NAMALWA (cell line): ENCODE results near the gene NOL7.
A peak's percentile ranks its signal among the peaks of the same experiment; 100 is the strongest.

Experiments
- DNase-seq: peaks from one replicate; pipeline ENCODE4 v3.0.0-alpha.2; 2015; ENCODE audit warnings: low spot score

Gene NOL7

GRCh38 chr6:13597073-13597472, 18.1 kb upstream of the NOL7 start:
- DNase-seq: no peak

GRCh38 chr6:13600036-13600435, 15.1 kb upstream of the NOL7 start:
- no peak for DNase-seq

GRCh38 chr6:13604135-13604534, 11.0 kb upstream of the NOL7 start:
- no peak for DNase-seq

- DNase-seq: no peak
Observed at GRCh38 chr6:13604546-13605416, 10.4 kb upstream of the NOL7 start.

GRCh38 chr6:13605634-13606033, 9.5 kb upstream of the NOL7 start:
- DNase-seq: no peak

- DNase-seq: no peak
Observed at GRCh38 chr6:13611715-13612114, 3.4 kb upstream of the NOL7 start.

- DNase-seq: no peak
Observed at GRCh38 chr6:13613029-13613594, 2.0 kb upstream of the NOL7 start.

- DNase-seq: no peak
Observed at GRCh38 chr6:13614126-13614925, 809 bp upstream of the NOL7 start.

- peak; percentile 66 for DNase-seq
Observed at GRCh38 chr6:13615792-13616120, 621 bp downstream of the NOL7 start.

GRCh38 chr6:13617066-13617465, 1.9 kb downstream of the NOL7 start:
- no peak for DNase-seq

- peak; percentile 74 for DNase-seq
Observed at GRCh38 chr6:13624871-13625288, 9.7 kb downstream of the NOL7 start.

GRCh38 chr6:13629459-13630116, 14.5 kb downstream of the NOL7 start:
- no peak for DNase-seq

- DNase-seq: no peak
Observed at GRCh38 chr6:13630499-13630898, 15.4 kb downstream of the NOL7 start.

GRCh38 chr6:13633343-13633742, 18.2 kb downstream of the NOL7 start:
- DNase-seq: no peak

GRCh38 chr6:13635948-13636658, 21.0 kb downstream of the NOL7 start:
- DNase-seq: no peak

GRCh38 chr6:13638014-13638413, 22.9 kb downstream of the NOL7 start:
- no peak for DNase-seq

GRCh38 chr6:13638626-13639025, 23.5 kb downstream of the NOL7 start:
- no peak for DNase-seq

- no peak for DNase-seq
Observed at GRCh38 chr6:13641315-13641714, 26.2 kb downstream of the NOL7 start.

- DNase-seq: no peak
Observed at GRCh38 chr6:13643125-13643524, 28.0 kb downstream of the NOL7 start.

- no peak for DNase-seq
Observed at GRCh38 chr6:13648850-13649249, 33.7 kb downstream of the NOL7 start.

- no peak for DNase-seq
Observed at GRCh38 chr6:13649393-13649792, 34.3 kb downstream of the NOL7 start.

GRCh38 chr6:13653296-13653695, 38.2 kb downstream of the NOL7 start:
- no peak for DNase-seq
